Mesenteric fat pad (tissue), 1 donor: ENCODE measurements around the gene SYT1. TPM values are rescaled to one million over a fixed set of nuclear protein-coding genes. Genes with fewer than 3 reads are reported as not detected.
"Not testable (repeated sequence)": the region's sequence is repeated elsewhere in the genome, so short reads cannot be mapped to it uniquely, and the experiment has no call there.

Experiments used
- DNase-seq: peaks from one replicate; pipeline ENCODE4 v3.0.0-alpha.2; 2020; ENCODE audit warnings: low spot score
- total RNA-seq: library from RNA; stranded (reverse); fragmentation: NEBNext Ultra II Directional; extraction: Animal tissue kit (Norgen Biotek cat#: 25700); gene quantifications from one replicate; pipeline ENCODE4 v1.2.1, GENCODE V29; 2021
- donor health status: DM: yes; HTN: yes; CAD: no.

The SYT1 gene
- total RNA-seq, 1 donor from 2014 or later: 0.87 TPM

DNA sequence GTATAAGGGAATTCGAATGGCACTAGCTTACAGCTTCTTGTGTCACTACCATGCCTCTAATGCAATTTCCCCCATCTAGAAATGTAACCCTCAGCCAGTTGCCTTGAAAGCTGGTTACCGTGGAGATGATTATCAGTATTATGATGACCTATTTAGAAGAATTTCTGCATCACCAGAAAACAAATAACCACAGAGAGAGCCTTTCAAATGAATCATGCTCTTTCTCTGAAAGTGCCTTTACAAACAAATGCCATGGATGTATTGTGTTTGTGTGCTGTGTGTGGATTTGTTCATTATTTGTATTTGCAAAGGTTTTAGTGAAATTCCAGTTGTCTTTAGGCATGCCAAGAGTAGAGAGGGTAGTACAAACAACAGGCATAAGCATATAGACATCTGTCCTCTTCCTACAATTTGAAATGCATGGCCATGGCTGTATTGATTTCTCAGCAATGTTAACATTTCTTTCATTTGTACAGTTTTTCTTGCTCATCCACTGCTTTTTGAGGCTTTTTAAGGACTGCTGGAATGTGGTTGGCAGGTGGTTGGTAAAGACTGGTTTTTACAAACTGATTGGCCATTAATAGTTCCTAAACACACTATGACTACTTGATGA lies 559.6 kb downstream of the SYT1 start:
- no peak for DNase-seq

DNA sequence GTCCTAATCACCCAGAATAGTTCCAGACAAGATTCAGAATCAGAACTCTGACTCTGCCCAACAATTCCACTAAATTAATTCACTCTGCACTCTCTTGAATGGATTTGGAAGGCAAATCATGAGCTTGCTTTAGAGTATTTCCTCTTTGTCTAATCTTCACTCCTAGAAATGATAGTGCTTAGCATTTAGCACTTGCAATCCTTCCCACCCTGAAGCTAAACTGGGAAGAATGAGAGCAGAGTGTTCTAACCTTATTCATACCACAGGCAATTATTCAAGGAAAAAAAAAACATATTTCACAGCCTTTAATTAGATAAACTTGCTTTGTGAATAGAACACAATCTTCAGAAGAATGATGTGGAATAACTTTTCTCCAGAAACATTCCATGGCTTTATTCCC lies 561.5 kb downstream of the SYT1 start:
- DNase-seq: no peak

DNA sequence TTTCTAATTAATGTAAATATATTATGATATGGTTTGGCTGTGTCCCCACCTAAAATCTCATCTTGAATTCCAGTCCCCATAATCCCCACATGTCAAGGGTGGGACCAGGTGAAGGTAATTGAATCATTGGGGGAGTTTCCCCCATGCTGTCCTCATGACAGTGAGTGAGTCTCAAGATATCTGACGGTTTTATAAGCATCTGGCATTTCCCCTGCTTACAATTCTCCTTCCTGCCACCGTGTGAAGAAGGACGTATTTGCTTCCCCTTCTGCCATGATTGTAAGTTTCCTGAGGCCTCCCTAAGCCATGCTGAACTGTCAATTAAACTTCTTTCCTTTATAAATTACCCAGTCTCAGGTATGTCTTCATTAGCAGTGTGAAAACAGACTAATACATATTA lies 562.2 kb downstream of the SYT1 start:
- DNase-seq: not testable (repeated sequence)

DNA sequence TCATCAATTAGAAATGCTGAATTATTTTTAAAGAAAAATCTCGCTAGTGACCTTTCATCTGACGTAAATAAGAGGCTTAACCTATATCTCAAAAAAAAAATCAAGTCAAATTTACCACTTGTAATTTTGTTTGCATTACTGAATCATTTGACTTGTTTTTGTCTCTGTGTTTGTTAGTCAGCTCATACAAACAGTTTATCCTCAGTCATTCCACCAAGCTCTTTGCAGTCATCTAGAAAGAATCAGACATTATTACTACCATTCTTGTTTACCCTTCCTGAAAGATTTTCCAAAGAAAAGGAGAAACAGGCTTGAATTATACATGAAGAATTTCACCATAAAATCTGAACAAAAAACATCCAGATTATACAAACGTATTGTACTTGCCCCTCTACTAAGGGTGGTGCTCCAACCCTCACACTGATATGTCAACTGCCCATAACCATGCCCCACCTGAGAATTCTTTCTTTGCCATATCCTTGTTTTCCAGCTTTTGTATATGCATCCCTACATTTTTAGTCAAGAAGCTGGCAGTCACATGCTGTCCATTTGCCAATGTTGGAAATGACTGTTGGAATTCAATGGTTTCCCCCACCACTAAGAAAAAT lies 569.0 kb downstream of the SYT1 start:
- DNase-seq: no peak

DNA sequence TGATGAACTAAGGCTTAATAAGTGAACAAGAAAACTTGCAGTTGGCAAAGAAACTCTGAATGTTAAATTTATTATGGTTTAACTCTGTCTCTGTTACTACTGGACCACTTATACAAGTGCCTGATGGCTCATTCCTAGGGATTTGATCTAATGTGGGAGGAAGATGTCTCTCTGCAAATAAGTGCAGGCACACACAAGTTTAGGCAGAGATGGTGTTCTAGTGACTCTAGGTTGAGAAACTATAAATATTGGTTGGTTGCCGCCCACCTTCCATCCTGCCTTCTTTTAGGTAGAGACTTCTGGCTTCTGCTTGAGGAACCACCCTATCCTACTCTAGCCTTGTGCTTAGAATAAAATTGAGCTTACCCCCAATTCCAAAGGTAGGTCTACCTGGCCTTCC lies 570.0 kb downstream of the SYT1 start:
- no peak for DNase-seq

DNA sequence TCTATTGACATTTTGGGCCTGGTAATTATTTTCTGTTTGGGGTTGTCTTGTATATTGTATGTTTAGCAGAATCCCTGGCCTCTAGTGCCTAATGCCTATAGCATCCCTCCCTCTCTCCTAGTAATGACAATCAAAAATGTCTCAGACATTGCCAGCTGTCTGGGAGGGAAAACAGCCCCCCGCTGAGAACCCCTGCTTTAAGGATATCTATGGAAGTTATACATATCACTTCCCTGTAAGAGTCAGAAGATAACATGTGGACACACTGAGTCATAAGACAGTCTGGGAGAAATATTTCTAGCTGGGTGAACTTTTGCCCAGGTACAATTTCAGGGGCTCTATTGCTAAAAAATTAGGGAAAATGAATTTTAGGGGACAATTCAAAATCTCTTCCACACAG lies 571.2 kb downstream of the SYT1 start:
- DNase-seq: no peak

DNA sequence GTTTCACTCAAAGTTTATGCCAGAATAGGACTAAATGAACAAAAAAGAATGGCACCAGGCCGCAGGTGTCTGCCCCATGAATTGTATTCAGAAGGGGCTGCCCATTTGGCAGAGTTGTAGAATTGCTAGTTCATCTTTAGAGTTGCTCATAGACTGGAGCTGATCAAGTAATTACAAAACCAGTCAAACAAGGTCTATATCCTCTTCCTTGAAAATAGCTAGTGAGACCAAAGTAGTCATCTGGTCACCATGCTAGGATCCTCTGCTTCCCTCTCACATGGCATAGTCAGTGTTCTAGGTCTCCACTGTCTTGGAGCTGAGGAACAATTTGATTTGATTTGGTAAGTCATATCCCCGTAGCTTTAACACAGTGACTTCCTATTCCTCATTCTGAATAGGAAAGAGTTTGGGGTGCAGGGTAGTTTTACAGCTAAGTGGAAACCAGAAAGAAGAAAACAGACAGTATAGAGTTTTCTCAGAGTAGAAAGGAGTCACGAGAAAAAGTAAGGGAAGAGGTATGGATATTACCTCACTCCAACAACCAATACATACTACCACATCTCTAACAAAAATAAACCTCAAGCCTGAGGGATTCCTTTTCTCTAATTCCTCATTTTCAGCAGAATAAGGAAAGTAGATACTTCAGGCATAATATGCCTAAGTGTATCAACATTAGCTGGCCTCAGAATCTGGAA lies 574.1 kb downstream of the SYT1 start:
- no peak for DNase-seq

DNA sequence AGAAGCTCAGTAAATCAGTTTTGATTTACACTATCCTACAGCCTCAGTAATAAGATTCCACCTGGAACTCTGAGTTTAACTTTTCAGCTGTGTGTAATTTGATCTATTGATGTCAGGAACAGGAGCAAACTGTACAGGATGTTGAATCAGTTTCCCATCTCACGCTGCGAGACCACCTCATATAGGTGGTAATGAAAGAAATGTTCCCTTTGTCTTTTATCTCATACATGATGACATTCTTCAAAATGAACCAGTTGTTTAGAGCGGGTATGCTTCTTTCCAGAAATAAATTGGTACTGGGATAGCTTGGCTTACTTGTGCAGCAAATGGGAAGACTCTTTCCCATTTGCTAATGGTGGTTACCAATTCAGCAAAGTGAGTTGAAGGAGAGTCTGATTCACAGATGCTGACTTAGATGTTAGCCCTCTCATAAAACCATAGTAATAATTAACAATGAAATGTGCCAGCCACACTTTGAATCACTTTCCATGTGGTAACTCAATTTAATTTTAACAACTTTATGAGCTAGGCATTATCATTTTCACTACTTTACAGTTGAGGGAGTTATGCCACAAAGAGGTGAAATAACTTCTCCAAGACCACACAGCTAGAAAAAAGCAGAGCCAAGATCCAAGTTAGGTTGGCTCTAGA lies 574.7 kb downstream of the SYT1 start:
- no peak for DNase-seq

DNA sequence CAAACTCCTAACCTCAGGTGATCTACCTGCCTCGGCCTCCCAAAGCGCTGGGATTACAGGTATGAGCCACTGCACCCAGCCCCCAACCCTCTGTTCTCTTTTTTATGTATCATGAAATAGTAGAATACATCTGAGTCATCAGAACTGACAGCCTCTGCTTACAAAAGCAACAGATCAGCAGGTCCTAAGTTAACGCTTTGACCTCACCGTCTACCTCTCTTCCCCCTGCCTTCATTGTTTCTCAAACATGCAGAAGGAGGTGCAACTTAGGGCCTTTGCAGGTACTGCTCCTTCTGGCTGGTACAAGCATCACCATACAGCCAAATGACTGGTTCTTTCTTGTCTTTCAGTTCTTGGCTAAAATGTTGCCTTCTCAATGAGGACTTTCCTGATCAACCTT lies 577.0 kb downstream of the SYT1 start:
- DNase-seq: no peak

DNA sequence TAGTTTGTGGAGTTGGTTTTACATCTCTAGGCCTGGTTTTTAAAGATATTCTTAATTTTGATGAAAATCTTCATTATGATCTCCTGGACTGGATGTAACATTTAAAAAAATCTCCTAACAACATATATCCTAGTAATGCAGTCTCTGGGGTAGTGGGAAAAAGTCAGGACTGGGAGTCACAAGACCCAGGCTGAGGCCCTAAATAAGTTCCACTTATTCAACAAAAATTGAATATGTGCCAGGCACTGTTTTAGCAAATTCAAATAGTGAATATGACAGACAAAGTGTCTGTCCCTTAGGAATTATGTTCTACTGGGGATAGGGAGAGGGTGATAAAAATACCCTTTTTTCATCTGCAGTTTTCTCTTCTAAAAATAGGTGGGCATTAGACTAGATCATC lies 577.8 kb downstream of the SYT1 start:
- DNase-seq: no peak

DNA sequence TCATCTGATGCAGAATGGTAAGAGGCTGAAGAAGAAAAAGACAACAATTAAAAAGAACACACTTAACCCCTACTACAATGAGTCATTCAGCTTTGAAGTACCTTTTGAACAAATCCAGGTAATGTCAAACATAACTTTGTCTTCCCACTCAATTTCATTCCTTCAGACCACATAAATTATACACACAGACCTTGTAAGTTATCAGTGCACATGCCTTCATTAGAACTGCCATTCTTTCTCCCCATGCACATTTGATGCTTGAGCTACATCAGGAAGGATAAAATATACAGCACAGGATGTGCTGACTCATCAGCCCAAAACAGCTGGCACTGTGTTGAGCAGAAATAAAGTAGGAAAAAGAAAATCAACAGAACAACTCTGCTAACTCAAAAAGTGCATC lies 579.5 kb downstream of the SYT1 start:
- DNase-seq: no peak

DNA sequence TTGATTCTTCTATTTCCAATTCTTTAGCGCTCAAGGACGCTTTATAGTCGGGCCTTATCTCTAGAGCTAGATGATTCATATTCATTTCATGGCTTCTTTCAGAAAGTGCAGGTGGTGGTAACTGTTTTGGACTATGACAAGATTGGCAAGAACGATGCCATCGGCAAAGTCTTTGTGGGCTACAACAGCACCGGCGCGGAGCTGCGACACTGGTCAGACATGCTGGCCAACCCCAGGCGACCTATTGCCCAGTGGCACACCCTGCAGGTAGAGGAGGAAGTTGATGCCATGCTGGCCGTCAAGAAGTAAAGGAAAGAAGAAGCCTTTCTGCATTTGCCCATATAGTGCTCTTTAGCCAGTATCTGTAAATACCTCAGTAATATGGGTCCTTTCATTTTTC lies 584.2 kb downstream of the SYT1 start:
- DNase-seq: no peak

DNA sequence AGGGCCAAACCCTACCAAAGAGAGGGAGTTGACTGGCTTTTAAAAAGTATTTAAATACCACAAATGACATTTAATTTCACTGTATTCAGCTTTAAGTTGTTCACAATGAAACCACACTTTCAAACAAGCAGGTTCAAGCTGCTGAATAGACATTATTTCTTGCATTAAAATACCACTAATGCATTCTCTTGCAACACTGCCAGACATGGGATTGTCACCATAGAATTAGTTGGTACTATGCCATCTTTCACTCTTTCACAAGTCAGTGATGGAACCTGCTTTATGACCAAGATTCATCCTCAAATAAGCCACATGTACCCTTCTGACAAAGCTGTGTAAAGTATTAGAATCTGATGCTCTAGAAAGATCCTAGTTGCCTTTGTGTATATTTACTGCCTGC lies 586.8 kb downstream of the SYT1 start:
- DNase-seq: no peak

DNA sequence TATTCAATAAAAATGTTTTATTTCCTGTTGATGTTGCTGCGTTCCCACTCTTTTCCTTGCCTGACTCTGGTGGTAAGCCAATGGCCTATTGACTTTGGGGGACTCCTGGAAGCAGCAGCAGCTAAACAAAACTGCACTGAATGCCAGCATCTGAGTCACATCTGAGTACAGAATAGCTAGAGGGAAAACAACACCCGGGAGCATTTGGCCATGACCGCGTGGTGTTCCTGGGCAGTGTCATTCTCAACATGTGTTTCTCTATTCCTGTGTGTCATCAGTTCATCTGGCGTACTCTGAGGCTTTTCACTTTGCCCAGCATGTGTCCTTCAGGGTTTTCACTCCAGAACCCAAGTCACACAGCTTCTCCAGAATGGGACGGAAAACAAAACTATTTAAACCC lies 587.4 kb downstream of the SYT1 start:
- DNase-seq: no peak

DNA sequence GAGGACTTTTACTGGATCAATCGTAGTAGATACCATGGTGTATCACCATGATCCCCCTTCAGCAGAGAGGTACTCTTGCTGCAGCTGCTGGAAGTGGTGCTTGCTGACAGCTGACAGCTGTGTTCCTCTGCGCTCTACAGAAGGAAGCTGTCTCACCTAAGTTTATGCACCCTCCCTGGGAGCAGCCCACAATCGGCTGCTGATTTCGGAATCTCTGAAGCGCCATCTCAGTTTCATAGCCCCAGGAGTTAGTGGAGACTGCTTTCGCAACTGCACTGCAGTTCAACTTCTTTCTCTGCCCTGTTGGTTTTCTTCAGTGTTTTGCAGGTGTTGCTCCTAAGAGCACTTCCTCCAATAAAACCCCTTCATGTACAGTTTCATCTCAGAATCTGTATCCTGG lies 588.3 kb downstream of the SYT1 start:
- no peak for DNase-seq

DNA sequence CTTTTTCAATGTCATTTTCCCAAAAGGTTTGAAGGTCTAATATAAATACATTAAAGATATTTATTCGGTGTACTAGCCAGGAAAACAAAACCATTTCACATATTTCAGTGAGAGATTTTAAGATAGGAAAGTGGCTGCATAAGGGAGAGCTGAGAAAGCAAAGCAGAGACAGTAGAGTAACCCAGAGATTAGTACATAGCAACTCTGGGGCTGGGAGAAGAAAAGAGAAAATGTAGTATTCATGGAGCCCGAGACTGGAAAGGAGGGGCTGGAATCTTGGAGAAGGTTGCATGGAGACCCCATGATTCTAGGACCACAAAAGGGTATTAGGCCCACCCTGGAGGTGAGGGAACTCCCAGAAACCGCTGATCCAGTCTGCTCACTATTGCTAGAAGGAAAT lies 589.2 kb downstream of the SYT1 start:
- DNase-seq: no peak

DNA sequence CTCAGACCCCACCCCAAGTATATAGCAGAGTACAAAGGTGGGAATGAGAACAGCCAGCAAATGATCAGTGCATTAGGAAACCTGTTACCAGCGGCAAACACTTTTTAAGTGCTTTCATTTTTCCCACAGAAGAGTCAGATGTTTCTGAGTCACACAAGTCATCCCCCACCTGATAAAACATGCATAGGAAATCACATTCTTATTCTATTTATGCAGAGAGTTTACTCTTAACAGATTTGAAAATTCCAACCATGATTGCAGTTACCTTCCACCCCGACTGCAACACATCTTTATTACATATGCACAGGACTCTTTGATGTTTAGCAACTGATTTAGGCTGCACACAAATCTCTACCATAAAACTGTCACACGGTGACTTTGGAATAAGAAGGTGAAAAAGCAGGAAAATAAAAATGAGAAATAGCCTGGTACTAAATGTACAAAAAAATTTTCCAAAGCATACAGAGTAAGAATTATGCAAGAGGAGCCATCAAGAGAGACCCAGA lies 589.8 kb downstream of the SYT1 start:
- DNase-seq: no peak

DNA sequence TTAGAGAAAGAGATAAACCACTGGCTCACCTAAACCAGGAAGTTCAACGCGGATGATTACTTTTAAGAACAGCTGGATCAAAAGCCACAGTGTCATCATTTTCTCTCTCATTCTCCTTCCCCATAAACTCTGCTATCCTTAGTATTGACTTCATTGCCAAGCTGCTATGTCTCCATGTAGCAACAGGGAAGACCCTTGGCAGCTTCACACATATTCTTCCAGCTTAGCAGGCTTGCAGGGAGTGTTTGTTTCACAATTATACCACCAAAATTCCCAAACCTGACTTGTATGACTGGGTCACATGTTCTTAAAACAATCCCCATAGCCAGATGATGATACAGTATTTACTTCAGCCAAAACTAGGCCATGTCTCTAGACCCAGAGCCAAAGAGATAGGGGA lies 590.7 kb downstream of the SYT1 start:
- DNase-seq: no peak

DNA sequence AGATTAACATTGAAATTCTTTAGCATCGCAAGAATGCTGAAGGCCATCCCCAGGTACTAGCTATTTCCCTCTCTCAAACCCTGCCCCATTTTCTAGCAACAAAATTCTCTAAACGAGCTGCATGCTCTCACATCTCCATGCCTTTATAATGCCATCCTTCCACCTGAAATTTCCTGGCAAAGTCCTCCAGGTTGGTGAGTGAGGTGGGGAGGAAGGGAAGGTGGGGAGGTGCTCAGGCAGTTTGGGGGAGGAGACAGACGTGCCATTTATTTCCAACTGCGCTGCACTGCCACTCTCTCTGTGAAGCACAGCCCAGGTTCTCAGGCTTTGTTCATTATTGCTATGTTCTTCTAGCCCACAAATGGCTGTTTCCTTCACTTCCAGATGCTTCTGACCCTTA lies 617.7 kb downstream of the SYT1 start:
- no peak for DNase-seq

DNA sequence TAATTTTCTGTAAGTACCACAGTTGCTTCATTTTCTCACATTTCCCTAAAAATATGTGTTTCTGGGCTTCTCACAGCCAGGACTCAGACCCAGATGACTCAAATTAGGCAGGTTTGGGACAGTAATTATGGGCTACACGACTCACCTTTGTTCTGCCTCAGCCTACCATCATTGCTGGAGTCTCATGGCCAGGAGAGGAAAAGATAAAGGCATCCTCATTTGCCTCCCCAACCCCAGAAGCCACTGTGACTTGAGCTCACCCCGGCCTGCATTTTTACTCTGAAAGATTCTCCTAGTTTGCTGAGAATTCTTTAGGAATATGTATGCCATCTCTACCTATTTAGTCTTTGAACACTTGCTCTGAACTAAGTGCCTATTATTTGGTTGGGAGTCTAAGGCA lies 618.3 kb downstream of the SYT1 start:
- DNase-seq: no peak

DNA sequence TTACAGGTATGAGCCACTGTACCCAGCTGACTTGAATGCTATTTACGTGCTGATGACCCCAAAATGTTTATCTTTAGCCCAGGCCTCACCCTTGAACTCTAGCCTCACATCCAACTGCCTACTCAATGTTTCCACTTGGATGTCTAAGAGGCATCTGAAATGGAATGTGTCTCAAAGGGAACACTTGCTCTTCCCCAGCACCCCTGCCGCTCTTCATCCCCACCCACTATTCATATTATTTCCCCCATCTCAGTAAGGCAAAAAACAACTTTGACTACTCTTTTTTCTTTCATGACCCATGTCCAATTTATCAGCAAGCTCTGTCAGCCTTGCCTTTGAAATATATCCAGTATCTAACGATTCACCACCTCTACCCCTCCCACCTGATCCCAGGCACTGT lies 621.6 kb downstream of the SYT1 start:
- no peak for DNase-seq

DNA sequence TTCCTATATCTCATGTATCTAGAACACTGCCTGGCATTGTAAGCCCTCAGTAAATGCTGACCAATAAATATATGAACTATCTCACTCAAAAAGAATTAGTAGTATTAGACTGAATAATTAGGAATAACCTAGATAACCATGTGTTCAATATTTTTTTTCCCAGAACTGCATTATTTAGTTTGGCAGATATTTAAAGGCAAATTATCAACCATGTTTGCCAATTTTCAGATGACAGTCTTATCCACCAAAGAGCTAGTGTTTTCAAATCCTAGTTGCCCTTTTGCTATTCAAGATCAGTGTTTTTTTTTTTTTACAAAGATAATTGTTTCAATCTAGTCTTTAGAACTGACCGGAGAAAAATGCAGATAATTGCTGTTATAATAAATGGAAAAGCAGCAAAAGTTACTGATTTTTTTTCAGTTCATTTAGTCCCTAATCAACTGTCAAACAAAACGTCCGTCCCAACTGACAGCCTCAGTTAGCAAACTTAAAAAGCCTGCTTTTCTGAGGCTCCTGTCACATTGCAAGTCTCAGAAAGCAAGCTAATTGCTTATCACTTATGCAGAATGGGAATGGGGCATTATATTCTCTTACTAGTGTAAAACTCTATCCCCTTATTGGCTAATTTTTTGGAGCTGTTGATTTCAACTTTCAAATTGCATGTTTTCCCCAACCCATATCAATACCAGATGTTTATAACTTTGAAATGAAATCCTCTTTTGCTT lies 623.0 kb downstream of the SYT1 start:
- DNase-seq: no peak
